Osteoblast (primary cell): ENCODE results near the gene ZFPL1. TPM values are rescaled to one million over a fixed set of nuclear protein-coding genes. Genes with fewer than 3 reads are reported as not detected.

Experiments used
- DNase-seq: peaks from one replicate; pipeline ENCODE4 v3.0.0; 2011; ENCODE audit warnings: low spot score, mixed read lengths; ENCODE audit not compliant: insufficient read length; ENCODE audit errors: missing footprints
- H2AFZ ChIP-seq: 2 replicates; pipeline ENCODE4 v1.6.0; 2011; ENCODE audit warnings: mild to moderate bottlenecking, low read length
- H3K27ac ChIP-seq: 2 replicates; pipeline ENCODE4 v1.5.1; 2011; ENCODE audit warnings: mild to moderate bottlenecking, low read depth, low read length, moderate library complexity
- H3K27me3 ChIP-seq: 2 replicates; pipeline ENCODE4 v1.6.0; 2012; ENCODE audit warnings: mild to moderate bottlenecking, control low read depth, inconsistent platforms, low read length, moderate library complexity; ENCODE audit not compliant: insufficient read depth
- H3K36me3 ChIP-seq: 2 replicates; pipeline ENCODE4 v1.5.1; 2011; ENCODE audit warnings: mild to moderate bottlenecking, low read length, control low read depth, moderate library complexity; ENCODE audit not compliant: insufficient read depth
- H3K4me1 ChIP-seq: 2 replicates; pipeline ENCODE4 v1.5.1; 2011; ENCODE audit warnings: mild to moderate bottlenecking, low read length, control low read depth, moderate library complexity; ENCODE audit not compliant: insufficient read depth
- H3K4me2 ChIP-seq: 2 replicates; pipeline ENCODE4 v1.6.0; 2011; ENCODE audit warnings: mild to moderate bottlenecking, low read length; ENCODE audit not compliant: insufficient read depth
- H3K4me3 ChIP-seq: fragments of 200-600 bp; sonication (generic); 3 replicates; pipeline ENCODE4 v1.5.1; 2012; ENCODE audit warnings: mild to moderate bottlenecking, low read length, inconsistent platforms; ENCODE audit not compliant: insufficient read depth
- H3K79me2 ChIP-seq: 2 replicates; pipeline ENCODE4 v1.6.0; 2012; ENCODE audit warnings: mild to moderate bottlenecking, low read length, control low read depth, inconsistent platforms; ENCODE audit not compliant: insufficient read depth
- H3K9me3 ChIP-seq: 2 replicates; pipeline ENCODE4 v1.5.1; 2011; ENCODE audit warnings: low read depth, low read length, control low read depth
- H4K20me1 ChIP-seq: 2 replicates; pipeline ENCODE4 v1.6.0; 2012; ENCODE audit warnings: mild to moderate bottlenecking, low read length, control low read depth; ENCODE audit not compliant: insufficient read depth
- CTCF ChIP-seq: IDR thresholded peaks from 2 replicates; pipeline ENCODE4 v1.5.1; 2011; ENCODE audit warnings: mild to moderate bottlenecking, low read depth, low read length, moderate library complexity; ENCODE audit errors: extremely low read depth
- total RNA-seq: library from RNA; depleted of rRNA; stranded (reverse); fragments of >200 nt; gene quantifications from 2 replicates; pipeline ENCODE4 v1.2.3, GENCODE V29; 2012

ZFPL1 gene
- total RNA-seq, 1 donor = 39.4 TPM

GRCh38 chr11:65100674-65101350 lies 16.8 kb downstream of the ZFPL1 start:
- Histone ChIP-seq H2AFZ (no peak overlapping the region), H3K4me2 (no peak overlapping the region), H3K79me2 (peaks cover 39% of the 10 kb centered on the region), H3K27me3 (no peaks in the 10 kb centered on the region), H3K4me3 (no peak overlapping the region), H4K20me1 (peaks cover 5% of the 10 kb centered on the region), H3K4me1 (peaks cover 14% of the 10 kb centered on the region), H3K9me3 (no peaks in the 10 kb centered on the region), H3K27ac (no peak overlapping the region), H3K36me3 (no peaks in the 10 kb centered on the region)
- peak; percentile 5 for TF ChIP-seq CTCF
- DNase-seq = no peak

GRCh38 chr11:65102142-65103095 lies 18.4 kb downstream of the ZFPL1 start:
- peaks cover 3% of the 10 kb centered on the region for H4K20me1 ChIP-seq
- peak overlapping the region; percentile 15 for H3K4me2 ChIP-seq
- no peak overlapping the region for H2AFZ ChIP-seq
- H3K4me1 ChIP-seq = peaks cover 9% of the 10 kb centered on the region
- H3K4me3 ChIP-seq = no peak overlapping the region
- no peak for TF ChIP-seq CTCF
- H3K27me3 ChIP-seq = no peaks in the 10 kb centered on the region
- H3K36me3 ChIP-seq = peaks cover 3% of the 10 kb centered on the region
- H3K79me2 ChIP-seq = peaks cover 33% of the 10 kb centered on the region
- H3K27ac ChIP-seq = no peak overlapping the region
- peak; percentile 82 for DNase-seq
- no peaks in the 10 kb centered on the region for H3K9me3 ChIP-seq

GRCh38 chr11:65103476-65103875 lies 19.5 kb downstream of the ZFPL1 start:
- no peak overlapping the region for H3K27ac ChIP-seq
- no peak for DNase-seq

More at GRCh38 chr11:65103476-65103875, 19.5 kb downstream of the ZFPL1 start:
- Histone ChIP-seq H3K36me3 (peaks cover 3% of the 10 kb centered on the region), H3K4me1 (peaks cover 9% of the 10 kb centered on the region), H3K4me2 (no peak overlapping the region), H3K27me3 (no peaks in the 10 kb centered on the region), H3K79me2 (peaks cover 26% of the 10 kb centered on the region), H2AFZ (no peak overlapping the region), H4K20me1 (peaks cover 3% of the 10 kb centered on the region), H3K4me3 (no peak overlapping the region), H3K9me3 (no peaks in the 10 kb centered on the region)
- TF ChIP-seq CTCF = no peak
